GM23338 (cell line): ENCODE results near the gene EIF4G3.

Experiments used
- CTCF ChIP-seq, 2 experiments: fragments of 200-600 bp in 1 of 2; sonication (generic) in 1 of 2; conservative IDR thresholded peaks; 2 replicates each; pipeline versions ENCODE4 v1.5.1 to v1.6.1; 2016 to 2017; ENCODE audit warnings: antibody characterized with exemption in 2 of 2, low read depth in 2 of 2, mild to moderate bottlenecking in 2 of 2, moderate library complexity in 1 of 2
- EZH2phosphoT487 ChIP-seq: fragments of 200-600 bp; sonication (generic); IDR thresholded peaks from one replicate; pipeline ENCODE4 v1.8.1; 2018; ENCODE audit warnings: antibody characterized with exemption; ENCODE audit not compliant: unreplicated experiment
- POLR2AphosphoS5 ChIP-seq: IDR thresholded peaks from 2 replicates; pipeline ENCODE4 v1.6.1; 2016; ENCODE audit warnings: antibody characterized with exemption, low read depth

GRCh38 chr1:21157868-21158267, 18.8 kb downstream of the EIF4G3 start:
- TF ChIP-seq CTCF (conservative IDR thresholded peaks at IDR 0.05; ENCODE audit: low read depth in 2 of 2) (no peak), EZH2phosphoT487 (no peak), POLR2AphosphoS5 (no peak)
